Measurements from ENCODE around the gene PYY.
"Not testable (repeated sequence)": the region's sequence is repeated elsewhere in the genome, so short reads cannot be mapped to it uniquely, and the experiment has no call there.

The PYY gene

GRCh38 chr17:43936434-43936833 is 17.3 kb downstream of the PYY start:
- DNase-seq (ENCODE audit: insufficient read length, low spot score): no peak
- no peak for FAIRE-seq
- TF ChIP-seq POU2F2 (IDR thresholded peaks at IDR 0.05; ENCODE audit: low read depth, low read length) (no peak), POLR2A (IDR thresholded peaks at IDR 0.05; ENCODE audit: low read depth, low read length) (no peak), SPI1 (IDR thresholded peaks at IDR 0.05; ENCODE audit: low read depth, low read length) (no peak), POLR2AphosphoS5 (IDR thresholded peaks at IDR 0.05; ENCODE audit: low read depth, low read length) (no peak), PAX5 (IDR thresholded peaks at IDR 0.05; ENCODE audit: insufficient read depth, low read length, severe bottlenecking) (no peak), TAF1 (IDR thresholded peaks at IDR 0.05; ENCODE audit: low read depth, low read length) (no peak)

GRCh38 chr17:43935926-43936261 is 17.8 kb downstream of the PYY start:
- DNase-seq (ENCODE audit: insufficient read length, low spot score) (no peak), FAIRE-seq (no peak)
- TF ChIP-seq TAF1 (IDR thresholded peaks at IDR 0.05; ENCODE audit: low read depth, low read length): no peak

- FAIRE-seq: no peak
- TF ChIP-seq SPI1 (IDR thresholded peaks at IDR 0.05; ENCODE audit: low read depth, low read length) (no peak), POU2F2 (IDR thresholded peaks at IDR 0.05; ENCODE audit: low read depth, low read length) (no peak), POLR2AphosphoS5 (IDR thresholded peaks at IDR 0.05; ENCODE audit: low read depth, low read length) (no peak), TAF1 (IDR thresholded peaks at IDR 0.05; ENCODE audit: low read depth, low read length) (no peak), POLR2A (IDR thresholded peaks at IDR 0.05; ENCODE audit: low read depth, low read length) (no peak), PAX5 (IDR thresholded peaks at IDR 0.05; ENCODE audit: insufficient read depth, low read length, severe bottlenecking) (no peak)
- no peak for DNase-seq (ENCODE audit: insufficient read length, low spot score)
Observed at GRCh38 chr17:43935204-43935925, 18.4 kb downstream of the PYY start.

- TF ChIP-seq POLR2A (IDR thresholded peaks at IDR 0.05; ENCODE audit: low read depth, low read length): no peak
- TF ChIP-seq PAX5 (IDR thresholded peaks at IDR 0.05; ENCODE audit: insufficient read depth, low read length, severe bottlenecking): no peak
- TF ChIP-seq POLR2AphosphoS5 (IDR thresholded peaks at IDR 0.05; ENCODE audit: low read depth, low read length): no peak
- TF ChIP-seq TAF1 (IDR thresholded peaks at IDR 0.05; ENCODE audit: low read depth, low read length): no peak
- TF ChIP-seq POU2F2 (IDR thresholded peaks at IDR 0.05; ENCODE audit: low read depth, low read length): no peak
- TF ChIP-seq SPI1 (IDR thresholded peaks at IDR 0.05; ENCODE audit: low read depth, low read length): no peak
- DNase-seq (ENCODE audit: insufficient read length, low spot score): no peak
- no peak for FAIRE-seq
Observed at GRCh38 chr17:43932923-43933322, 20.8 kb downstream of the PYY start.

- FAIRE-seq (no peak), DNase-seq (ENCODE audit: insufficient read length, low spot score) (no peak)
- TF ChIP-seq SPI1 (IDR thresholded peaks at IDR 0.05; ENCODE audit: low read depth, low read length): no peak
- no peak for TF ChIP-seq POLR2A (IDR thresholded peaks at IDR 0.05; ENCODE audit: low read depth, low read length)
- TF ChIP-seq POU2F2 (IDR thresholded peaks at IDR 0.05; ENCODE audit: low read depth, low read length): no peak
- TF ChIP-seq POLR2AphosphoS5 (IDR thresholded peaks at IDR 0.05; ENCODE audit: low read depth, low read length): no peak
- TF ChIP-seq PAX5 (IDR thresholded peaks at IDR 0.05; ENCODE audit: insufficient read depth, low read length, severe bottlenecking): no peak
- TF ChIP-seq TAF1 (IDR thresholded peaks at IDR 0.05; ENCODE audit: low read depth, low read length): no peak
Observed at GRCh38 chr17:43932357-43932756, 21.4 kb downstream of the PYY start.

GRCh38 chr17:43931062-43931571 is 22.6 kb downstream of the PYY start:
- DNase-seq (ENCODE audit: insufficient read length, low spot score) (no peak), FAIRE-seq (no peak)
- no peak for TF ChIP-seq SPI1 (IDR thresholded peaks at IDR 0.05; ENCODE audit: low read depth, low read length)
- no peak for TF ChIP-seq POLR2AphosphoS5 (IDR thresholded peaks at IDR 0.05; ENCODE audit: low read depth, low read length)
- TF ChIP-seq POU2F2 (IDR thresholded peaks at IDR 0.05; ENCODE audit: low read depth, low read length): no peak
- TF ChIP-seq POLR2A (IDR thresholded peaks at IDR 0.05; ENCODE audit: low read depth, low read length): no peak
- TF ChIP-seq PAX5 (IDR thresholded peaks at IDR 0.05; ENCODE audit: insufficient read depth, low read length, severe bottlenecking): no peak
- TF ChIP-seq TAF1 (IDR thresholded peaks at IDR 0.05; ENCODE audit: low read depth, low read length): no peak

- TF ChIP-seq TAF1 (IDR thresholded peaks at IDR 0.05; ENCODE audit: low read depth, low read length): no peak
- TF ChIP-seq SPI1 (IDR thresholded peaks at IDR 0.05; ENCODE audit: low read depth, low read length): no peak
- no peak for DNase-seq (ENCODE audit: insufficient read length, low spot score)
- peak; percentile 50 for FAIRE-seq
Observed at GRCh38 chr17:43928609-43929008, 25.1 kb downstream of the PYY start.

GRCh38 chr17:43927929-43928328 is 25.8 kb downstream of the PYY start:
- not testable (repeated sequence) for FAIRE-seq; DNase-seq (ENCODE audit: insufficient read length, low spot score)

GRCh38 chr17:43927060-43927864 is 26.5 kb downstream of the PYY start:
- FAIRE-seq: no peak
- TF ChIP-seq POLR2AphosphoS5 (IDR thresholded peaks at IDR 0.05; ENCODE audit: low read depth, low read length) (no peak), PAX5 (IDR thresholded peaks at IDR 0.05; ENCODE audit: insufficient read depth, low read length, severe bottlenecking) (no peak), POU2F2 (IDR thresholded peaks at IDR 0.05; ENCODE audit: low read depth, low read length) (no peak), POLR2A (IDR thresholded peaks at IDR 0.05; ENCODE audit: low read depth, low read length) (no peak), TAF1 (IDR thresholded peaks at IDR 0.05; ENCODE audit: low read depth, low read length) (no peak), SPI1 (IDR thresholded peaks at IDR 0.05; ENCODE audit: low read depth, low read length) (no peak)
- DNase-seq (ENCODE audit: insufficient read length, low spot score): no peak

- TF ChIP-seq POLR2A (IDR thresholded peaks at IDR 0.05; ENCODE audit: low read depth, low read length) (no peak), PAX5 (IDR thresholded peaks at IDR 0.05; ENCODE audit: insufficient read depth, low read length, severe bottlenecking) (no peak), SPI1 (IDR thresholded peaks at IDR 0.05; ENCODE audit: low read depth, low read length) (no peak), TAF1 (IDR thresholded peaks at IDR 0.05; ENCODE audit: low read depth, low read length) (no peak), POU2F2 (IDR thresholded peaks at IDR 0.05; ENCODE audit: low read depth, low read length) (no peak), POLR2AphosphoS5 (IDR thresholded peaks at IDR 0.05; ENCODE audit: low read depth, low read length) (no peak)
- FAIRE-seq (no peak), DNase-seq (ENCODE audit: insufficient read length, low spot score) (no peak)
Observed at GRCh38 chr17:43924558-43924957, 29.2 kb downstream of the PYY start.

Measured in GM12891 (cell line).